ENCODE data around the gene NCAPG2. TPM values are rescaled to one million over a fixed set of nuclear protein-coding genes. Genes with fewer than 3 reads are reported as not detected.

The NCAPG2 gene
- total RNA-seq, 4 donors from 2014 or later: 6.7 to 8.3 (median 7.7) TPM

- H3K27ac ChIP-seq: no peak overlapping the region
These were observed 26.1 kb upstream of the NCAPG2 start for GRCh38 chr7:158730383-158731346.

GRCh38 chr7:158729646-158730382 is 25.2 kb upstream of the NCAPG2 start:
- DNase-seq: no peak
- Histone ChIP-seq H3K27me3 (no peaks in the 10 kb centered on the region), H3K27ac (no peak overlapping the region), H3K9me3 (no peaks in the 10 kb centered on the region), H3K4me1 (no peaks in the 10 kb centered on the region), H3K4me3 (replicated peaks in 1 of 3) (no peak overlapping the region), H3K36me3 (peaks cover 5 to 27% of the 10 kb centered on the region in 2 donors)
- TF ChIP-seq POLR2A (IDR thresholded peaks at IDR 0.05) (no peak), CTCF (IDR thresholded peaks at IDR 0.05) (no peak)
- 94 to 97% methylated on average over 7 of the region's 7 CpGs for WGBS, 2 donors
- intact Hi-C loops (cut with DNase I): no loop called here

More at GRCh38 chr7:158730383-158731346, 26.1 kb upstream of the NCAPG2 start:
- no peak for TF ChIP-seq CTCF (IDR thresholded peaks at IDR 0.05)
- TF ChIP-seq POLR2A (IDR thresholded peaks at IDR 0.05): no peak
- WGBS, 2 donors: 77 to 87% methylated on average over 23 of the region's 23 CpGs
- H3K4me3 ChIP-seq (replicated peaks in 1 of 3): no peak overlapping the region
- intact Hi-C loops (cut with DNase I): no loop called here
- DNase-seq: no peak
- H3K4me1 ChIP-seq: no peaks in the 10 kb centered on the region
- H3K36me3 ChIP-seq: peaks cover 8 to 34% of the 10 kb centered on the region in 2 donors
- no peaks in the 10 kb centered on the region for H3K9me3 ChIP-seq
- H3K27me3 ChIP-seq: no peaks in the 10 kb centered on the region

- 87 to 88% methylated on average over 16 of the region's 16 CpGs for WGBS, 2 donors
- Histone ChIP-seq H3K9me3 (no peaks in the 10 kb centered on the region), H3K36me3 (peaks cover 3 to 21% of the 10 kb centered on the region in 2 donors), H3K4me1 (no peaks in the 10 kb centered on the region), H3K27me3 (no peaks in the 10 kb centered on the region), H3K27ac (no peak overlapping the region), H3K4me3 (replicated peaks in 1 of 3) (no peak overlapping the region)
- no peak for DNase-seq
- intact Hi-C loops (cut with DNase I): no loop called here
- TF ChIP-seq POLR2A (IDR thresholded peaks at IDR 0.05): no peak
- no peak for TF ChIP-seq CTCF (IDR thresholded peaks at IDR 0.05)
These were observed 24.5 kb upstream of the NCAPG2 start for GRCh38 chr7:158728911-158729645.

- intact Hi-C loops (cut with DNase I): no loop called here
- TF ChIP-seq POLR2A (IDR thresholded peaks at IDR 0.05) (no peak), CTCF (IDR thresholded peaks at IDR 0.05) (no peak)
- Histone ChIP-seq H3K36me3 (peaks cover 0 to 9% of the 10 kb centered on the region in 2 donors), H3K9me3 (no peaks in the 10 kb centered on the region), H3K27ac (no peak overlapping the region), H3K27me3 (no peaks in the 10 kb centered on the region), H3K4me3 (replicated peaks in 1 of 3) (no peak overlapping the region), H3K4me1 (no peaks in the 10 kb centered on the region)
- no peak for DNase-seq
- 96 to 98% methylated on average over 5 of the region's 5 CpGs for WGBS, 2 donors
These were observed 23.1 kb upstream of the NCAPG2 start for GRCh38 chr7:158727690-158728089.
